Measurements from ENCODE around the gene EXPH5.

The EXPH5 gene

GRCh38 chr11:108571001-108571400 is 22.6 kb downstream of the EXPH5 start:
- H3K4me3 ChIP-seq (ENCODE audit: low read length) = no peak overlapping the region
- no peaks in the 10 kb centered on the region for H3F3A ChIP-seq (ENCODE audit: insufficient read depth, low read length)
- no peak overlapping the region for H3K9ac ChIP-seq (ENCODE audit: low read length)
- H4K20me1 ChIP-seq (ENCODE audit: insufficient read depth, low read length) = no peaks in the 10 kb centered on the region
- H3K27ac ChIP-seq (ENCODE audit: low read length) = no peak overlapping the region
- no peak for DNase-seq
- no peaks in the 10 kb centered on the region for H3K79me2 ChIP-seq (ENCODE audit: low read length)
- no peaks in the 10 kb centered on the region for H3K9me2 ChIP-seq (replicated peaks; ENCODE audit: insufficient read depth, low read length)
- no peak overlapping the region for H3K4me2 ChIP-seq (ENCODE audit: low read depth, low read length)
- TF ChIP-seq EZH2 (optimal IDR thresholded peaks at IDR 0.05; ENCODE audit: low read depth, low read length) (no peak), EZH2phosphoT487 (IDR thresholded peaks at IDR 0.05; ENCODE audit: low read length) (no peak), CTCF (IDR thresholded peaks at IDR 0.05; ENCODE audit: low read length) (no peak)
- H2AFZ ChIP-seq (ENCODE audit: low read length) = no peak overlapping the region
- no peaks in the 10 kb centered on the region for H3K4me1 ChIP-seq (ENCODE audit: low read length)
- H3K36me3 ChIP-seq (replicated peaks; ENCODE audit: insufficient read depth, low read length) = no peaks in the 10 kb centered on the region
- no peaks in the 10 kb centered on the region for H3K27me3 ChIP-seq (replicated peaks; ENCODE audit: insufficient read depth, low read length)
- H3K9me3 ChIP-seq (replicated peaks; ENCODE audit: insufficient read depth, low read length) = no peaks in the 10 kb centered on the region

GRCh38 chr11:108569896-108570295 is 23.7 kb downstream of the EXPH5 start:
- no peak overlapping the region for H3K4me2 ChIP-seq (ENCODE audit: low read depth, low read length)
- TF ChIP-seq EZH2 (optimal IDR thresholded peaks at IDR 0.05; ENCODE audit: low read depth, low read length) (no peak), CTCF (IDR thresholded peaks at IDR 0.05; ENCODE audit: low read length) (no peak), EZH2phosphoT487 (IDR thresholded peaks at IDR 0.05; ENCODE audit: low read length) (no peak)
- H3K9me2 ChIP-seq (replicated peaks; ENCODE audit: insufficient read depth, low read length) = no peaks in the 10 kb centered on the region
- H3K4me1 ChIP-seq (ENCODE audit: low read length) = no peaks in the 10 kb centered on the region
- no peaks in the 10 kb centered on the region for H3K36me3 ChIP-seq (replicated peaks; ENCODE audit: insufficient read depth, low read length)
- no peaks in the 10 kb centered on the region for H3K27me3 ChIP-seq (replicated peaks; ENCODE audit: insufficient read depth, low read length)
- no peak overlapping the region for H3K9ac ChIP-seq (ENCODE audit: low read length)
- H4K20me1 ChIP-seq (ENCODE audit: insufficient read depth, low read length) = no peaks in the 10 kb centered on the region
- no peak overlapping the region for H2AFZ ChIP-seq (ENCODE audit: low read length)
- no peaks in the 10 kb centered on the region for H3K79me2 ChIP-seq (ENCODE audit: low read length)
- no peaks in the 10 kb centered on the region for H3F3A ChIP-seq (ENCODE audit: insufficient read depth, low read length)
- DNase-seq = no peak
- H3K27ac ChIP-seq (ENCODE audit: low read length) = no peak overlapping the region
- H3K4me3 ChIP-seq (ENCODE audit: low read length) = no peak overlapping the region
- H3K9me3 ChIP-seq (replicated peaks; ENCODE audit: insufficient read depth, low read length) = no peaks in the 10 kb centered on the region

GRCh38 chr11:108568195-108568858 is 25.2 kb downstream of the EXPH5 start:
- no peaks in the 10 kb centered on the region for H4K20me1 ChIP-seq (ENCODE audit: insufficient read depth, low read length)
- TF ChIP-seq EZH2phosphoT487 (IDR thresholded peaks at IDR 0.05; ENCODE audit: low read length) (no peak), CTCF (IDR thresholded peaks at IDR 0.05; ENCODE audit: low read length) (no peak), EZH2 (optimal IDR thresholded peaks at IDR 0.05; ENCODE audit: low read depth, low read length) (no peak)
- H3K4me3 ChIP-seq (ENCODE audit: low read length) = no peak overlapping the region
- no peaks in the 10 kb centered on the region for H3K4me1 ChIP-seq (ENCODE audit: low read length)
- no peak overlapping the region for H3K27ac ChIP-seq (ENCODE audit: low read length)
- H3K27me3 ChIP-seq (replicated peaks; ENCODE audit: insufficient read depth, low read length) = no peaks in the 10 kb centered on the region
- H3K4me2 ChIP-seq (ENCODE audit: low read depth, low read length) = no peak overlapping the region
- H2AFZ ChIP-seq (ENCODE audit: low read length) = no peak overlapping the region
- no peaks in the 10 kb centered on the region for H3F3A ChIP-seq (ENCODE audit: insufficient read depth, low read length)
- H3K79me2 ChIP-seq (ENCODE audit: low read length) = no peaks in the 10 kb centered on the region
- no peak overlapping the region for H3K9ac ChIP-seq (ENCODE audit: low read length)
- H3K9me3 ChIP-seq (replicated peaks; ENCODE audit: insufficient read depth, low read length) = no peaks in the 10 kb centered on the region
- DNase-seq = no peak
- no peaks in the 10 kb centered on the region for H3K36me3 ChIP-seq (replicated peaks; ENCODE audit: insufficient read depth, low read length)
- no peaks in the 10 kb centered on the region for H3K9me2 ChIP-seq (replicated peaks; ENCODE audit: insufficient read depth, low read length)
